HL-60 (cell line): Measurements from ENCODE around the gene SMURF1.

ENCODE experiments used
- DNase-seq, 2 experiments: peaks; one replicate each; pipeline ENCODE4 v3.0.0-alpha.2; 2010 to 2020; ENCODE audit warnings: low read depth in 1 of 2, low spot score in 1 of 2
- H3K27ac ChIP-seq: fragments of 250-450 bp; sonication (Bioruptor Pico); replicated peaks from 2 replicates; pipeline ENCODE4 v1.5.1; 2020; ENCODE audit warnings: mild to moderate bottlenecking, moderate library complexity
- H3K27me3 ChIP-seq: fragments of 250-450 bp; sonication (Bioruptor Pico); 2 replicates; pipeline ENCODE4 v1.5.1; 2021; ENCODE audit warnings: mild to moderate bottlenecking, moderate library complexity; ENCODE audit not compliant: insufficient read depth, poor library complexity, severe bottlenecking
- H3K4me3 ChIP-seq: replicated peaks from 2 replicates; pipeline ENCODE4 v1.5.1; 2011; ENCODE audit warnings: mild to moderate bottlenecking, control low read depth, low read length; ENCODE audit not compliant: insufficient read depth
- GABPA ChIP-seq: IDR thresholded peaks from 2 replicates; pipeline ENCODE4 v1.6.1; 2012; ENCODE audit warnings: low read depth
- POLR2AphosphoS5 ChIP-seq: IDR thresholded peaks from 2 replicates; pipeline ENCODE4 v1.6.1; 2012; ENCODE audit warnings: low read depth
- SPI1 ChIP-seq: IDR thresholded peaks from 2 replicates; pipeline ENCODE4 v1.6.1; 2012; ENCODE audit warnings: low read depth, mild to moderate bottlenecking, borderline replicate concordance
- TF ChIP-seq, protein P1 (sequence below): IDR thresholded peaks from one replicate; pipeline ENCODE4 v1.5.1; 2011; ENCODE audit warnings: low read length, control low read depth, inconsistent platforms; ENCODE audit not compliant: insufficient read depth
- TF ChIP-seq, protein P2 (sequence below): IDR thresholded peaks from 2 replicates; pipeline ENCODE4 v1.6.1; 2012; ENCODE audit warnings: low read depth; ENCODE audit not compliant: insufficient replicate concordance

SMURF1 gene

DNA sequence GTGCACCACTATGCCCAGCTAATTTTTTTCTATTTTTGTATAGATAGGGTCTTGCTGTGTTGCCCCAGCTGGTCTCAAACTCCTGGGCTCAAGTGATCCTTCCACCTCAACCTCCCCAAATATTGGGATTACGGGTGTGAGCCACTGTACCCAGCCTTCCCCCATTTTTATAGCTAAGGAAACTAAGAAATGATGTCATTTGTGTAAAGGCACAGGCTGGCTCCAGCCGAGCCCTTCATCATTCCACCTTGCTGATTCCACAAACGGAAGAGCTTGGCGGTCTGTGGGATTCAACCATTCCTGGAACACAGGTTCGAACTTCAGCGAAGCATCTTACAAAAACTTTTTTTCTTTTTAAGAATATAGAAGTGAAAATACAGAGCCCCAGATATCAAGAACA, 14.4 kb downstream of the SMURF1 start:
- no peak for DNase-seq
- TF ChIP-seq, protein P1, sequence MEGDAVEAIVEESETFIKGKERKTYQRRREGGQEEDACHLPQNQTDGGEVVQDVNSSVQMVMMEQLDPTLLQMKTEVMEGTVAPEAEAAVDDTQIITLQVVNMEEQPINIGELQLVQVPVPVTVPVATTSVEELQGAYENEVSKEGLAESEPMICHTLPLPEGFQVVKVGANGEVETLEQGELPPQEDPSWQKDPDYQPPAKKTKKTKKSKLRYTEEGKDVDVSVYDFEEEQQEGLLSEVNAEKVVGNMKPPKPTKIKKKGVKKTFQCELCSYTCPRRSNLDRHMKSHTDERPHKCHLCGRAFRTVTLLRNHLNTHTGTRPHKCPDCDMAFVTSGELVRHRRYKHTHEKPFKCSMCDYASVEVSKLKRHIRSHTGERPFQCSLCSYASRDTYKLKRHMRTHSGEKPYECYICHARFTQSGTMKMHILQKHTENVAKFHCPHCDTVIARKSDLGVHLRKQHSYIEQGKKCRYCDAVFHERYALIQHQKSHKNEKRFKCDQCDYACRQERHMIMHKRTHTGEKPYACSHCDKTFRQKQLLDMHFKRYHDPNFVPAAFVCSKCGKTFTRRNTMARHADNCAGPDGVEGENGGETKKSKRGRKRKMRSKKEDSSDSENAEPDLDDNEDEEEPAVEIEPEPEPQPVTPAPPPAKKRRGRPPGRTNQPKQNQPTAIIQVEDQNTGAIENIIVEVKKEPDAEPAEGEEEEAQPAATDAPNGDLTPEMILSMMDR = no peak
- no peak for TF ChIP-seq POLR2AphosphoS5
- no peak for TF ChIP-seq SPI1
- TF ChIP-seq GABPA = no peak
- TF ChIP-seq, protein P2, sequence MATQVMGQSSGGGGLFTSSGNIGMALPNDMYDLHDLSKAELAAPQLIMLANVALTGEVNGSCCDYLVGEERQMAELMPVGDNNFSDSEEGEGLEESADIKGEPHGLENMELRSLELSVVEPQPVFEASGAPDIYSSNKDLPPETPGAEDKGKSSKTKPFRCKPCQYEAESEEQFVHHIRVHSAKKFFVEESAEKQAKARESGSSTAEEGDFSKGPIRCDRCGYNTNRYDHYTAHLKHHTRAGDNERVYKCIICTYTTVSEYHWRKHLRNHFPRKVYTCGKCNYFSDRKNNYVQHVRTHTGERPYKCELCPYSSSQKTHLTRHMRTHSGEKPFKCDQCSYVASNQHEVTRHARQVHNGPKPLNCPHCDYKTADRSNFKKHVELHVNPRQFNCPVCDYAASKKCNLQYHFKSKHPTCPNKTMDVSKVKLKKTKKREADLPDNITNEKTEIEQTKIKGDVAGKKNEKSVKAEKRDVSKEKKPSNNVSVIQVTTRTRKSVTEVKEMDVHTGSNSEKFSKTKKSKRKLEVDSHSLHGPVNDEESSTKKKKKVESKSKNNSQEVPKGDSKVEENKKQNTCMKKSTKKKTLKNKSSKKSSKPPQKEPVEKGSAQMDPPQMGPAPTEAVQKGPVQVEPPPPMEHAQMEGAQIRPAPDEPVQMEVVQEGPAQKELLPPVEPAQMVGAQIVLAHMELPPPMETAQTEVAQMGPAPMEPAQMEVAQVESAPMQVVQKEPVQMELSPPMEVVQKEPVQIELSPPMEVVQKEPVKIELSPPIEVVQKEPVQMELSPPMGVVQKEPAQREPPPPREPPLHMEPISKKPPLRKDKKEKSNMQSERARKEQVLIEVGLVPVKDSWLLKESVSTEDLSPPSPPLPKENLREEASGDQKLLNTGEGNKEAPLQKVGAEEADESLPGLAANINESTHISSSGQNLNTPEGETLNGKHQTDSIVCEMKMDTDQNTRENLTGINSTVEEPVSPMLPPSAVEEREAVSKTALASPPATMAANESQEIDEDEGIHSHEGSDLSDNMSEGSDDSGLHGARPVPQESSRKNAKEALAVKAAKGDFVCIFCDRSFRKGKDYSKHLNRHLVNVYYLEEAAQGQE = no peak
- Histone ChIP-seq H3K4me3 (no peak overlapping the region), H3K27ac (no peak overlapping the region), H3K27me3 (no peaks in the 10 kb centered on the region)

DNA sequence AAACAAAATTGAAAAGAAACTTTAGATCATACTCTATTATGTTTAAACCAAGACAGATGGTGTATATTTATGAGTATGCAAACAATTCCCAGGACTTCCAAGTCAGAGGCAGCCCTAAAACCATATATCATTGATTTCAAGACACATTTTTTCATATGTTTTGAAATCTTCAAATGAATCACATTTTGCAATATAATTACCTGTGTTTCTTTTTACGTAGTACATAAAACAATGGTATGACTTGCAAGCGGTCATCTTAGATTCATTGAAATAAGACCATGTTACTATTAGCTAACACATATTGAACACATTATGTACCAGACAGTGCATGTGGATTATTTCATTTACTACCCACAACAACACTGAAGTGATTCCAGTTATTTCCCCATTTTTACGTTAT, 14.9 kb downstream of the SMURF1 start:
- Histone ChIP-seq H3K4me3 (no peak overlapping the region), H3K27ac (no peak overlapping the region), H3K27me3 (no peaks in the 10 kb centered on the region)
- TF ChIP-seq POLR2AphosphoS5 (no peak), SPI1 (no peak), GABPA (no peak)
- TF ChIP-seq, protein P1 = no peak
- TF ChIP-seq, protein P2 = no peak
- no peak for DNase-seq

DNA sequence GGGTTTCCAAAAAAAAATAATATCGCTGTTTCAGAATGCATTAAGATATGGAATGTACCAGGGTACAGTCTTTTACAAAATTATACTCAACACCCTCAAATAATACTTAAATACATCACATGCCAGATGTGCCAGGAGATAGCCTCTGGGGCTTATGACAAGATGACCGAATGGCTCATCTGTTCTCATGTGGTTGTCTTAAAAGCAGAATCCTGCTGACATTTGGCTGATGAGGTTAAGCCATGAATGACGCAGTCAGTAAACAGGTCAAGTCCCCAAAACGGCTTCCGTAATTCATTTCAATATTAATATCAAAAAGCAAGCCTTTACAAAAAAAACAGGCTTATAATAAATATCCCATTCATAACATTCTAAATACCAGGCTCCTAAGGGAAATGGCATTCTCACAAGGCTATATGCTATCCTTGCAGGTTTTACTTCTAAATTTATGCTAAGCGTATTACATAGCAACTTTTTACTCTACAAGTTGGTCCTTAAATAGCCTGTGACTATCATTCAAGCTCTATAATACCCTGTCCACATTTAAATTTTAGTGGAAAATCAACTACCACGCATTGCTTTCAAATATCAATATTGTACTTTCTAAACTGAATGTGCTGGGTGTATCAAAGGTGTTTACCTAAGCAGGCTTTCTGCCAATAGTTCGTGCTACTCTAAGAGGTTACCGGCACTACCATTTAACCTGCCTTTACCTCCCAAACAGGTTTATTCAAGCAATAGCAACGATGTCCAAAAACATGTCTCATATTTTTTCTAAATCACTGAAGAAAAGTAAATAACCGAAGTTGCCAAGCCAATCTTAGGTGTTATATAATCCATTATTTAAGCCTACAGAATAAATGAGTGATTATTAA, 15.6 kb downstream of the SMURF1 start:
- DNase-seq = no peak
- Histone ChIP-seq H3K27me3 (no peaks in the 10 kb centered on the region), H3K4me3 (no peak overlapping the region), H3K27ac (no peak overlapping the region)
- no peak for TF ChIP-seq GABPA
- TF ChIP-seq, protein P2 = no peak
- no peak for TF ChIP-seq SPI1
- TF ChIP-seq, protein P1 = no peak
- TF ChIP-seq POLR2AphosphoS5 = no peak
